H1 (cell line): Measurements from ENCODE around the gene SLC25A3.
"Not testable (repeated sequence)": the region's sequence is repeated elsewhere in the genome, so short reads cannot be mapped to it uniquely, and the experiment has no call there.

ENCODE experiments used
- EP300 ChIP-seq, 2 experiments: IDR thresholded peaks; 1 replicate in 1 of 2; 2 replicates in 1 of 2; pipeline ENCODE4 v1.6.1; 2011 to 2012; ENCODE audit warnings: low read depth in 2 of 2, low read length in 2 of 2, mild to moderate bottlenecking in 2 of 2, borderline replicate concordance in 1 of 2, inconsistent platforms in 1 of 2, moderate library complexity in 1 of 2
- GTF2F1 ChIP-seq: IDR thresholded peaks from 2 replicates; pipeline ENCODE4 v1.6.1; 2012; ENCODE audit warnings: low read depth, low read length, improper control_type of control experiment, borderline replicate concordance
- HDAC6 ChIP-seq: IDR thresholded peaks from one replicate; pipeline ENCODE4 v1.7.1; 2012; ENCODE audit warnings: low read depth, mild to moderate bottlenecking, inconsistent platforms, low read length, moderate library complexity
- MAFK ChIP-seq: IDR thresholded peaks from 2 replicates; pipeline ENCODE4 v1.6.1; 2012; ENCODE audit warnings: low read depth, mild to moderate bottlenecking, improper control_type of control experiment, low read length
- PHF8 ChIP-seq: fragments of 200-600 bp; sonication (generic); conservative IDR thresholded peaks from 2 replicates; pipeline ENCODE4 v1.7.1; 2012; ENCODE audit warnings: low read depth, mild to moderate bottlenecking, inconsistent platforms, low read length, moderate library complexity
- POLR2A ChIP-seq, 2 experiments: IDR thresholded peaks; 1 replicate in 1 of 2; 2 replicates in 1 of 2; pipeline ENCODE4 v1.6.1; 2011; ENCODE audit warnings: low read depth in 2 of 2, low read length in 2 of 2, mild to moderate bottlenecking in 2 of 2; ENCODE audit errors: control extremely low read depth in 1 of 2
- POLR2AphosphoS5 ChIP-seq: IDR thresholded peaks from 2 replicates; pipeline ENCODE4 v1.6.1; 2011; ENCODE audit warnings: low read depth, low read length
- POU5F1 ChIP-seq: IDR thresholded peaks from 2 replicates; pipeline ENCODE4 v1.6.1; 2011; ENCODE audit warnings: low read depth, mild to moderate bottlenecking, low read length, moderate library complexity
- SP1 ChIP-seq: IDR thresholded peaks from 2 replicates; pipeline ENCODE4 v1.6.1; 2011; ENCODE audit warnings: low read depth, low read length
- SP2 ChIP-seq: IDR thresholded peaks from 2 replicates; pipeline ENCODE4 v1.6.1; 2012; ENCODE audit warnings: mild to moderate bottlenecking, low read length, inconsistent platforms
- SRF ChIP-seq: IDR thresholded peaks from 2 replicates; pipeline ENCODE4 v1.6.1; 2011; ENCODE audit warnings: mild to moderate bottlenecking, low read depth, low read length, moderate library complexity
- TF ChIP-seq, protein P1 (sequence below), 3 experiments: IDR thresholded peaks; 1 replicate in 2 of 3; 2 replicates in 1 of 3; pipeline versions ENCODE4 v1.5.1 to v1.6.1; 2011; ENCODE audit warnings: low read length in 3 of 3, mild to moderate bottlenecking in 3 of 3, inconsistent platforms in 2 of 3, low read depth in 1 of 3, moderate library complexity in 1 of 3; ENCODE audit not compliant: insufficient read depth in 1 of 3; ENCODE audit errors: control extremely low read depth in 1 of 3
- TF ChIP-seq, protein P2 (sequence below): IDR thresholded peaks from 2 replicates; pipeline ENCODE4 v1.6.1; 2012; ENCODE audit warnings: inconsistent platforms
- TF ChIP-seq, protein P3 (sequence below): IDR thresholded peaks from 2 replicates; pipeline ENCODE4 v1.6.1; 2012; ENCODE audit warnings: low read length, inconsistent platforms

DNA sequence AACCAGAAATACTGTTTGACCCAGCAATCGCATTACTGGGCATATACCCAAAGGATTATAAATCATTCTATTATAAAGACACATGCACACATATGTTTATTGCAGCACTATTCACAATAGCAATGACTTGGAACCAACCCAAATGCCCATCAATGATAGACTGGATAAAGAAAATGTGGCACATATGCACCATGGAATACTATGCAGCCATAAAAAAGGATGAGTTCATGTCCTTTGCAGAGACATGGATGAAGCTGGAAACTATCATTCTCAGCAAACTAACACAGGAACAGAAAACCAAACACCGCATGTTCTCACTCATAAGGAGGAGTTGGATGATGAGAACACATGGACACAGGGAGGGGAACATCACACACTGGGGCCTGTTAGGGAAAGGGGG is 16.7 kb upstream of the SLC25A3 start:
- not testable (repeated sequence) for TF ChIP-seq POLR2A (IDR thresholded peaks at IDR 0.05; ENCODE audit: control extremely low read depth in 1 of 2, low read depth in 2 of 2, low read length in 2 of 2); PHF8; HDAC6; EP300 (IDR thresholded peaks at IDR 0.05; ENCODE audit: borderline replicate concordance in 1 of 2, low read depth in 2 of 2, low read length in 2 of 2); POLR2AphosphoS5; POU5F1; GTF2F1; SP2; SRF; SP1; MAFK
- TF ChIP-seq, protein P1, sequence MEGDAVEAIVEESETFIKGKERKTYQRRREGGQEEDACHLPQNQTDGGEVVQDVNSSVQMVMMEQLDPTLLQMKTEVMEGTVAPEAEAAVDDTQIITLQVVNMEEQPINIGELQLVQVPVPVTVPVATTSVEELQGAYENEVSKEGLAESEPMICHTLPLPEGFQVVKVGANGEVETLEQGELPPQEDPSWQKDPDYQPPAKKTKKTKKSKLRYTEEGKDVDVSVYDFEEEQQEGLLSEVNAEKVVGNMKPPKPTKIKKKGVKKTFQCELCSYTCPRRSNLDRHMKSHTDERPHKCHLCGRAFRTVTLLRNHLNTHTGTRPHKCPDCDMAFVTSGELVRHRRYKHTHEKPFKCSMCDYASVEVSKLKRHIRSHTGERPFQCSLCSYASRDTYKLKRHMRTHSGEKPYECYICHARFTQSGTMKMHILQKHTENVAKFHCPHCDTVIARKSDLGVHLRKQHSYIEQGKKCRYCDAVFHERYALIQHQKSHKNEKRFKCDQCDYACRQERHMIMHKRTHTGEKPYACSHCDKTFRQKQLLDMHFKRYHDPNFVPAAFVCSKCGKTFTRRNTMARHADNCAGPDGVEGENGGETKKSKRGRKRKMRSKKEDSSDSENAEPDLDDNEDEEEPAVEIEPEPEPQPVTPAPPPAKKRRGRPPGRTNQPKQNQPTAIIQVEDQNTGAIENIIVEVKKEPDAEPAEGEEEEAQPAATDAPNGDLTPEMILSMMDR (IDR thresholded peaks at IDR 0.05; ENCODE audit: control extremely low read depth in 1 of 3, insufficient read depth in 1 of 3, low read depth in 1 of 3, low read length in 3 of 3): not testable (repeated sequence)
- TF ChIP-seq, protein P2, sequence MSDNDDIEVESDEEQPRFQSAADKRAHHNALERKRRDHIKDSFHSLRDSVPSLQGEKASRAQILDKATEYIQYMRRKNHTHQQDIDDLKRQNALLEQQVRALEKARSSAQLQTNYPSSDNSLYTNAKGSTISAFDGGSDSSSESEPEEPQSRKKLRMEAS: not testable (repeated sequence)
- TF ChIP-seq, protein P3, sequence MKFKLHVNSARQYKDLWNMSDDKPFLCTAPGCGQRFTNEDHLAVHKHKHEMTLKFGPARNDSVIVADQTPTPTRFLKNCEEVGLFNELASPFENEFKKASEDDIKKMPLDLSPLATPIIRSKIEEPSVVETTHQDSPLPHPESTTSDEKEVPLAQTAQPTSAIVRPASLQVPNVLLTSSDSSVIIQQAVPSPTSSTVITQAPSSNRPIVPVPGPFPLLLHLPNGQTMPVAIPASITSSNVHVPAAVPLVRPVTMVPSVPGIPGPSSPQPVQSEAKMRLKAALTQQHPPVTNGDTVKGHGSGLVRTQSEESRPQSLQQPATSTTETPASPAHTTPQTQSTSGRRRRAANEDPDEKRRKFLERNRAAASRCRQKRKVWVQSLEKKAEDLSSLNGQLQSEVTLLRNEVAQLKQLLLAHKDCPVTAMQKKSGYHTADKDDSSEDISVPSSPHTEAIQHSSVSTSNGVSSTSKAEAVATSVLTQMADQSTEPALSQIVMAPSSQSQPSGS: not testable (repeated sequence)
